Endodermal cell (in vitro differentiated cells): Measurements from ENCODE around the gene TMEM205. TPM values are rescaled to one million over a fixed set of nuclear protein-coding genes. Genes with fewer than 3 reads are reported as not detected.

Source experiments
- DNase-seq: peaks from one replicate; pipeline ENCODE4 v3.0.0-alpha.2; 2017
- H3K27ac ChIP-seq: 2 replicates; pipeline ENCODE4 v1.5.1; 2013; ENCODE audit warnings: mild to moderate bottlenecking, low read depth, low read length, moderate library complexity
- H3K27me3 ChIP-seq: 2 replicates; pipeline ENCODE4 v1.6.1; 2013; ENCODE audit warnings: mild to moderate bottlenecking, low read length, moderate library complexity; ENCODE audit not compliant: insufficient read depth, control insufficient read depth, poor library complexity, severe bottlenecking
- H3K36me3 ChIP-seq: 2 replicates; pipeline ENCODE4 v1.7.0; 2013; ENCODE audit warnings: mild to moderate bottlenecking, low read length, moderate library complexity; ENCODE audit not compliant: control insufficient read depth, insufficient read depth
- H3K4me1 ChIP-seq: one replicate; pipeline ENCODE4 v1.7.0; 2013; ENCODE audit warnings: low read length; ENCODE audit not compliant: control insufficient read depth, insufficient read depth
- H3K4me3 ChIP-seq: 2 replicates; pipeline ENCODE4 v1.5.1; 2013; ENCODE audit warnings: mild to moderate bottlenecking, low read length, moderate library complexity
- H3K9ac ChIP-seq: 2 replicates; pipeline ENCODE4 v1.6.1; 2013; ENCODE audit warnings: mild to moderate bottlenecking, low read length, moderate library complexity; ENCODE audit not compliant: poor library complexity, severe bottlenecking; ENCODE audit errors: extremely low read depth
- H3K9me3 ChIP-seq: 2 replicates; pipeline ENCODE4 v1.6.1; 2013; ENCODE audit warnings: mild to moderate bottlenecking, low read length, moderate library complexity; ENCODE audit not compliant: control insufficient read depth
- H3K27ac Mint-ChIP-seq: 2 replicates; pipeline ENCODE4 v1.8.0; 2020; ENCODE audit warnings: mixed read lengths
- H3K27me3 Mint-ChIP-seq: 2 replicates; pipeline ENCODE4 v1.8.0; 2021; ENCODE audit warnings: mild to moderate bottlenecking, mixed read lengths; ENCODE audit not compliant: insufficient read depth
- H3K36me3 Mint-ChIP-seq: 2 replicates; pipeline ENCODE4 v1.8.0; 2020; ENCODE audit warnings: low read depth, mixed read lengths
- H3K4me1 Mint-ChIP-seq: 2 replicates; pipeline ENCODE4 v1.8.0; 2020; ENCODE audit warnings: mixed read lengths
- H3K4me3 Mint-ChIP-seq: 2 replicates; pipeline ENCODE4 v1.8.0; 2020; ENCODE audit warnings: mild to moderate bottlenecking, moderate library complexity, mixed read lengths
- H3K9me3 Mint-ChIP-seq: 2 replicates; pipeline ENCODE4 v1.8.0; 2020; ENCODE audit warnings: mild to moderate bottlenecking, mixed read lengths
- WGBS, 2 experiments: methylation state at CpG; one replicate each; pipeline versions ENCODE4 v1.1.5 to v1.1.7; 2013; ENCODE audit warnings: missing lambda C conversion rate in 2 of 2, mixed read lengths in 1 of 2; ENCODE audit not compliant: insufficient coverage in 1 of 2, insufficient read length in 1 of 2; 5-methylcytosine and 5-hydroxymethylcytosine counted together
- total RNA-seq, 2 donors: library from RNA; stranded (reverse); fragmentation: NEBNext Ultra II Directional in 1 of 2; extraction: Animal tissue kit (Norgen Biotek cat#: 25700) in 1 of 2; gene quantifications; 2 replicates in 1 of 2; 3 replicates in 1 of 2; pipeline ENCODE4 v1.2.1, GENCODE V29; 2021
- TF ChIP-seq, protein P1 (sequence below): fragments of 200-600 bp; sonication (generic); conservative IDR thresholded peaks from 2 replicates; pipeline ENCODE4 v1.5.0; 2021; ENCODE audit warnings: antibody characterized with exemption, mild to moderate bottlenecking

The TMEM205 gene
- total RNA-seq, 2 donors from 2014 or later, result 58.2 to 58.9 TPM

DNA sequence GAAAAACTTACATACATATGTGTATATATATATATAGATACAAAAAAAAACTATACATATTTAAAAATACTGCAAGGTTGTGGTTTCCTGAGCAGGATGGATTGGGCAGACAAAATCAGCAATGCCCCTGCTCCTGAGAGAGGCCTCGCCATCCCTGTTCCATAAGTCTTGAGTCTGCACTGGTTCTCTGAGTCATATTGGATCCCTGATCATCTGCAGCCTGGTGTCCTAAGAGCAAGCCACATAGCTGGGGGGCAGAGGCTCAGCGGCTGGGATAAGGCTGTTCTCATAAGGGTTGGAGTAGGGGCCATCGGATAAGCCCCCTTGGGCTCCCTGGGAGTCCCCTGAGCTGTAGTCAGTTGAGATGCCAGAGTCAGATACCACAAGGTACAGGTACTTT, 31.7 kb upstream of the TMEM205 start:
- Mint-ChIP-seq H3K4me1 (peaks cover 2% of the 10 kb centered on the region), H3K4me3 (no peak overlapping the region), H3K36me3 (peaks cover 26% of the 10 kb centered on the region), H3K27ac (no peak overlapping the region), H3K27me3 (no peaks in the 10 kb centered on the region), H3K9me3 (no peaks in the 10 kb centered on the region)
- TF ChIP-seq, protein P1, sequence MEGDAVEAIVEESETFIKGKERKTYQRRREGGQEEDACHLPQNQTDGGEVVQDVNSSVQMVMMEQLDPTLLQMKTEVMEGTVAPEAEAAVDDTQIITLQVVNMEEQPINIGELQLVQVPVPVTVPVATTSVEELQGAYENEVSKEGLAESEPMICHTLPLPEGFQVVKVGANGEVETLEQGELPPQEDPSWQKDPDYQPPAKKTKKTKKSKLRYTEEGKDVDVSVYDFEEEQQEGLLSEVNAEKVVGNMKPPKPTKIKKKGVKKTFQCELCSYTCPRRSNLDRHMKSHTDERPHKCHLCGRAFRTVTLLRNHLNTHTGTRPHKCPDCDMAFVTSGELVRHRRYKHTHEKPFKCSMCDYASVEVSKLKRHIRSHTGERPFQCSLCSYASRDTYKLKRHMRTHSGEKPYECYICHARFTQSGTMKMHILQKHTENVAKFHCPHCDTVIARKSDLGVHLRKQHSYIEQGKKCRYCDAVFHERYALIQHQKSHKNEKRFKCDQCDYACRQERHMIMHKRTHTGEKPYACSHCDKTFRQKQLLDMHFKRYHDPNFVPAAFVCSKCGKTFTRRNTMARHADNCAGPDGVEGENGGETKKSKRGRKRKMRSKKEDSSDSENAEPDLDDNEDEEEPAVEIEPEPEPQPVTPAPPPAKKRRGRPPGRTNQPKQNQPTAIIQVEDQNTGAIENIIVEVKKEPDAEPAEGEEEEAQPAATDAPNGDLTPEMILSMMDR, result no peak
- DNase-seq, result no peak
- Histone ChIP-seq H3K9ac (no peak overlapping the region), H3K36me3 (peaks cover 20% of the 10 kb centered on the region), H3K9me3 (no peaks in the 10 kb centered on the region), H3K27me3 (no peaks in the 10 kb centered on the region), H3K27ac (no peak overlapping the region), H3K4me1 (peaks cover 4% of the 10 kb centered on the region), H3K4me3 (no peak overlapping the region)
- WGBS, 2 experiments, result 93 to 96% methylated on average over 3 of the region's 3 CpGs

DNA sequence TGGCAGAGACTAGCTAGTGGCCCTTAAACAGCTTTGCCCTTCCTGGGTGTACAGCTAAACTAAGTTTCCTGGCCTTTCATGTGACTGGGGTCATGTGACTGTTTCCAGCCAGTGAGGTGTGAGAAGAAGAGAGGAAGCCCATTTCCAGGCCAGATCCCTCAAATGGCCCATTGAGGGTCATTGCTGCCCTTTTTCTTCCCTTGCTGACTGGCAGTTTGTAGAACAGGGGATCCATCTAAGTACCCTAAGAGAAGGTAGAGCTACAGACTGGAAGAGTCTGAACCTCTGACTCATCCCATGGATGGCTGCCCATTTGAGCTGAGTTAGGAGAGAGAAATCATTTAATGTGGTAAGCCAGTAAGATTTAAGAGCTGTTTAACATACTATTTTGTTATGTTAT, 31.2 kb upstream of the TMEM205 start:
- no peak overlapping the region for H3K9ac ChIP-seq
- H3K27ac Mint-ChIP-seq, result no peak overlapping the region
- DNase-seq, result no peak
- no peaks in the 10 kb centered on the region for H3K27me3 Mint-ChIP-seq
- no peak overlapping the region for H3K4me3 ChIP-seq
- peaks cover 2% of the 10 kb centered on the region for H3K4me1 Mint-ChIP-seq
- H3K4me3 Mint-ChIP-seq, result no peak overlapping the region
- H3K9me3 Mint-ChIP-seq, result no peaks in the 10 kb centered on the region
- no peaks in the 10 kb centered on the region for H3K27me3 ChIP-seq
- H3K4me1 ChIP-seq, result peaks cover 4% of the 10 kb centered on the region
- peaks cover 20% of the 10 kb centered on the region for H3K36me3 ChIP-seq
- peaks cover 26% of the 10 kb centered on the region for H3K36me3 Mint-ChIP-seq
- no peaks in the 10 kb centered on the region for H3K9me3 ChIP-seq
- TF ChIP-seq, protein P1, result no peak
- H3K27ac ChIP-seq, result no peak overlapping the region

DNA sequence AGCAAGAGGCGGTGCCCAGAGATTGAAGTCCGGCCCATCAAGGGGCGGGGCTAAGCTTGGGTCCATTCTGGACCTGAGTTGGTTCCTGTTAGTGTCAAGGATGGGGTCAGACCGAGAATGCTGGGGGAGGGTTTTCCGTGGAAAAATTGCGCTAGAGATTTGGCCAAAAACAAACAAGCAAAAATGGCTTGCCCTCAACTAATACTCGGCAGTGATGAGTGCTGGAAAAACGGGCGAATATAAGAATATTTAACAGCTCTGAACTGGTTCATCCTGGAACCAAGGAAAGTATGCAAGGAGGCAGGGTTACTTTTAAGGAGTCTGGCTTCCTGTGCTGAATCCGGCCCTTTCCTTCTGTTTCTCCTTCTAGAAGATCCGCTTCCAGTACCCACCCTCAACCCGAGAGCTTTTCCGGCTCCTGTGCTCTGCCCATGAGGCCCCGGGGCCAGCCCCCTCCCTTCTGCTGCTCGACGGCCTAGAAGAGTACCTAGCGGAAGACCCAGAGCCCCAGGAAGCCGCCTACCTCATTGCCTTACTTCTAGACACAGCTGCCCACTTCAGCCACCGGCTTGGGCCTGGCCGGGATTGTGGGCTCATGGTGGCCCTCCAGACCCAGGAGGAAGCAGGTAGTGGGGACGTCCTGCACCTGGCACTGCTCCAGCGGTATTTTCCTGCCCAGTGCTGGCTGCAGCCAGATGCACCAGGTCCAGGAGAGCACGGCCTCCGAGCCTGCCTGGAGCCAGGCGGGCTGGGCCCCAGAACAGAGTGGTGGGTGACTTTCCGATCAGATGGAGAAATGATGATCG, 29.3 kb upstream of the TMEM205 start:
- Mint-ChIP-seq H3K4me1 (no peaks in the 10 kb centered on the region), H3K27me3 (no peaks in the 10 kb centered on the region), H3K27ac (no peak overlapping the region), H3K4me3 (no peak overlapping the region), H3K36me3 (peaks cover 32% of the 10 kb centered on the region), H3K9me3 (no peaks in the 10 kb centered on the region)
- Histone ChIP-seq H3K9ac (no peak overlapping the region), H3K9me3 (no peaks in the 10 kb centered on the region), H3K4me3 (peak overlapping the region; percentile 81), H3K27ac (no peak overlapping the region), H3K4me1 (peaks cover 4% of the 10 kb centered on the region), H3K36me3 (peaks cover 20% of the 10 kb centered on the region), H3K27me3 (no peaks in the 10 kb centered on the region)
- TF ChIP-seq, protein P1, result no peak
- peak; percentile 83 for DNase-seq
- WGBS, 2 experiments, result 44 to 57% methylated on average over 21 to 27 of the region's 27 CpGs
